NCI-H526 treated with DMSO at 0.1 percent for 48 hours (cell line): ENCODE data around the gene C1QTNF12.
A peak's percentile ranks its signal among the peaks of the same experiment; 100 is the strongest.

Experiments used
- DNase-seq: peaks from one replicate; lab custom pipeline; 2025; lab: John Stamatoyannopoulos, UW

C1QTNF12 gene

DNA sequence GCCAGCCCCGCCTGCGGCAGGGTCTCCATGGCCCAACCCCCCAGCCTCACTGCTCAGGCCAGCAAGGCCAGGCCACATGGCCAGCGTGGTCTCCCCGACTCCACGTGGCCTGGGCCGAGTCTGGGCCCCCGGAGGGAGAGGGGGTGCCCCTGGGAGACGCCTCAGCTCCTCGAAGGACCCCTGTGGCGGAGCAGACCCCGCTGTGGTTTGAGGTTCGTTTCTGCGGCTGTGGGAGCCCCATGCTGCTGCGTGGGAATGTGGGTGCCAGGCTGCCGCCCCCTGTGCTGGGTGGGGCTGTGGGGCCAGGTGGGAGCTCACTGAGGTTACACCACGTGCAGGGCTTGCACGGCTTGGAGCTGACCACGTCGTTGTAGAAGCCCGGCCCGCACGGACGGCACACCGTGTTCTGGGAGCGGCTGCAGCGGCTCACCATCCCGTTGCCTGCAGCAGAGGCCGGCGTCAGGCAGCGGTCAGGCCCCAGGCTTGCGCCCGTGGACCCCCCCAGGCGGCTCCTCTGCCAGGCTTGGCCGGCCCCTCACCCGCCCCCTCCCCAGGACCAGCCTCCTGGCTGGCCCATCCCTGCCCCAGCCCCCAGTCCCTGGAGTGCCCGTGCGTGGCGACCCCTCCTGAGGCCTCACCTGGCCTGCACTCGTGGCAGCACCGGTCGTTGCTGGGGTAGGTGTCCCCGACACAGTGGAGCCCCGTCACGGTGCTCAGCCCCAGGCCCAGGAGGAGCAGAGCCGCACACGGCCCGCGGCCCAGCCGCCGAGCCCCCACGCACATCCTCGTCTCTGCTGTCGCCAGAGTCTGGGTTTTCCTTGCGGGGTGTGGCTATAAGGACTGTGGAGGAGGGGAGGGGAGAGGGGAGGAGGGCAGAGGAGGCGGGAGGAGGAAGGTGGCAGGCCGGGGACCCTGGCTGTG is 32.9 kb downstream of the C1QTNF12 start, which contains the start of gene TNFRSF4:
TNFRSF4 (minus strand) TSS at position 809 of the 921 bp plus-strand sequence; CDS start at position 783, 26 bp downstream.
- DNase-seq, result no peak

DNA sequence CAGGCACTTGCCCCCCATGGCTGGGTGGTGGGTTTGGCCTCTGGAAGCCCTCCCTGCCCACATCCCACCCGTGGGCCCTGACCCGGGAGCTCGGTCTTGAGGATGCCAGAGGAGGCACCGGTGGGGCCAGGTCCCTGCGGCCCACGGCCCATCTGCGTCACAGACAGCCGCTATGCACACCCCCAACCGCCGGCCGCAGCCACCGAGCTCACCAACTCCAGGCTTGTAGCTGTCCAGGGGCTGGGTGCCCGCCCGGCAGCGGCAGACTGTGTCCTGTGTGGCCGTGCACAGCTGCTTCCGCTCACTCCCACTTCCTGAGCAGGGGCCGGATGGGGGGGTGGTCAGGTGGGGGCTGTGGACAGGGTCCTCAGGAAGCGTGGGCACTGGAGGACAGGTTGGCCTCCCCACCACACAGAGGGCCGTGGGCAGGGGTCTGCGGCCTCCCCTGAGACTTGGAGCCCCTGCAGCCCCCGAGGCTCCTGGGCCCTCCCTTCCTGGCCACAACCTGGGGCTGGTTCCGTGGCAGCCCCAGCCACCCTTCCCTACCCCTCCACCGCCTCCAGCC is 33.7 kb downstream of the C1QTNF12 start:
- no peak for DNase-seq

DNA sequence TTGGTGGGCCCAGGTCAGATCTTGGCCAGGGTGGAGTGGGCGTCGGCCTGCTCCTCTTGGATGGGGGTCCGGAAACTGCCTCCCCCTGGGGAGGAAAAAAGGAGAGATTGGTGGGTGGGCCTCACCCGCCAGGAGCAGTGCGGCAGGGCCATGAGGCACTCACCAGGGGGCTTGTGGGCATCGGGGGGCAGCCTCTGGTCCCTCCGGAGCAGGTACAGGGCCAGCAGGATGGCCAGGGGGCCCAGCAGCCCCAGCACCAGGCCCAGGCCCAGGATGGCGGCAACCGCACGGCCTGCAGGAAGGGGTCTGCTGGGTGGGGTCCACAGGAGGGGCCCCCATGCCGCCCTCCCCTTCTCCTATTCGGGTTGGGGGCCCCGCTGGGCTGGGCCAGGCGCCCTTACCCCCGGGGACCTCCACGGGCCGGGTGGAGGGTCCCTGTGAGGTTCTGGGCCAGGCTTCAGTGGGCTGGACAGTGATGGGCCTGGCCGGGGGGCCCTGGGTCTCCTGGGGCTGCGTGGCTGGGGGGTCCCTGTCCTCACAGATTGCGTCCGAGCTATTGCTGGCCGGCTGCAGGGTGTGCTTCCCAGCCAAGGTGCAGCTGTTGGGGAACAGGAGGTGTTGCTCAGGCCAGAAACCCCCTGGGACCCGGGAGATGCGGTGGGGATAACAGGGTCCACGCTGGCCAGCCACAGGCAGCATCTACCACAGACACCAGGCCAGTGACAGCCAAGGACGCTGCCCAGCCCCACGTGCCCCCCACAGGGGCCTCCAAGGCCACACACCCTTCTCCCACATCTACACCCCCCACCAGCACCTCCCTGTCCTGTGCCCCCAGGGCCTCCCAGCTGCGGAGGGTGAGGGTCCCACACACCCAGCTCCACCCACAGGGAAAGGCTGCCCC is 34.7 kb downstream of the C1QTNF12 start:
- DNase-seq, result no peak

DNA sequence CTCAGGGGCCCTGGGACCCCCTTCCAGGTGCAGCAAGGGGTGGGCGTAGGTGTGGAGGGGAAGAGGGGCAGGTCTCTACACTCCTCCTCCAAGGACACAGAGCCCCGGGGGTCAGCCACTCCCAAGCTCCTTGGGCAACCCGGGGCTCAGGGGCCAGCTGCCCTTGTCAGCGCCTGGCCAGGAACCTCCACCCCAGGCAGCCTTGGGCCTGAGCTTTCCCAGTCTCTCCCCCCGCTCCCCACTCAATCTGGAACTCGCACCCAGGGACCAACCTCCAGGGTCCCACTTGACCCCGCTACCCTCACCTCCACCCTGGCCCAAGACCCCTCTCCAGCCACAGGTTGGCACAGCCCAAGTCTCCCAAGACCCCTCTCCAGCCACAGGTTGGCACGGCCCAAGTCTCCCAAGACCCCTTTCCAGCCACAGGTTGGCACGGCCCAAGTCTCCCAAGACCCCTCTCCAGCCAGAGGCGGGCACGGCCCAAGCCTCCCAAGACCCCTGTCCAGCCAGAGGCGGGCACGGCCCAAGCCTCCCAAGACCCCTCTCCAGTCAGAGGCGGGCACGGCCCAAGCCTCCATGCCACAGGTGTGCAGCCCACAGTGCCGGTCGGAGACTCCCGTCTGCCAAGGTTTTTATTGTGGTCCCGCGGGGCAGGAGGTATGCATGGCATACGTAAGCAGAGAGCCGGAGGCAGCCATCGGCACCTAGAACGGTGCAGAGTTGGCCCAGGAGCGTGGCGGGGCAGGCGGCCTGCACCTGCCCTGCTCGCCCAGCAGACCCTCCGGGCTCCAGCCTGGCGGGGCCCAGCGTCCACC is 35.6 kb downstream of the C1QTNF12 start:
- no peak for DNase-seq

DNA sequence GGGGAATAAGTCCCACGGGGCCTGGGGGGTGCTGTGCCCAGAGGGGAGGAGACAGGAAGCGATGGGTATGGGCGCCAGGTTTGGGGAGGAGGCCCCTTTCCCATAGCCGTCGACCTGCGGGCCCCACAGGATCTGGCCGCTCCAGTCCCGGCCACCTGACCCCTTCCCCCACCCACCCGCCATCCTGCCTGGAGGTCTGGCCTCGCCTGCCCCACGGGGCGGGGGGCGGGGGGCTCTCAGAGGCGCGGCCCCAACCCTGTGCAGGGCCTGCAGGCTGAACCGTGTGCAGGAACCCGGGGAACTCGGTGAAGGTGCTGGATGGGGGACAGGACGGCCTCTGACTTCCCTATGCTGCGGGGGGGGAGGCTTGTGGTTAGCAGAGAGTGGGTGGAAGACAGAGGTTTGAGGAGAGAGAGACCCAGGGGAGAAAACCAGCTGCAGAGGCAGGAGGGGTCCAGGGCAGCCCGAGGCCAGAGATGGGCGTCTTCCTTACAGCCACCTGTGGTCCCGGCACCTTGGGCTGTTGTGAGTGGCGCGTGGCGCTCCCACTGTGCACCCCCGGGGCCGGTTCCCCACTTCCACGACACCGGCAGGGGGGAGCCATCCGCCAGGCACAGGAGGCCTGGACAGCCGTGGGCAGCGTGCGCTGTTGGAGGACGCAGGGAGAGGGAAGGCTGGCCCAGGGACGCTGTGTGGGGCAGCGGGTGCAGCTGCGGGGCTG is 37.6 kb downstream of the C1QTNF12 start:
- DNase-seq, result no peak

DNA sequence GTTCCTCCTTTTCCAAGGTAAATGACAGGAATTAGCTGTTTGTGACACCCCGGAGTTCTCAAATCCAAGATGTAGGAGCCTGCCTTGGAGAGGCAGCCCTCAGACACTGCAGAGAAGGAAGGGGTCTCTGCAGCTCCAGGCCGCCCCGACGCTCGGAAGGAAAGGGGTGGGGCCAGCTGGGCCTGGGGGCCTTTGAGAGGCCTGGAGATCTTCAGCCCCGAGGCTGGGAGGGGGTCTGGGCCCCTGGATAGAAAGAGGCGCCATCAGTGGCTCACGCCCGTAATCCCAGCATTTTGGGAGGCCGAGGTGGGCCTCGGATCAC is 39.0 kb downstream of the C1QTNF12 start:
- DNase-seq, result no peak

DNA sequence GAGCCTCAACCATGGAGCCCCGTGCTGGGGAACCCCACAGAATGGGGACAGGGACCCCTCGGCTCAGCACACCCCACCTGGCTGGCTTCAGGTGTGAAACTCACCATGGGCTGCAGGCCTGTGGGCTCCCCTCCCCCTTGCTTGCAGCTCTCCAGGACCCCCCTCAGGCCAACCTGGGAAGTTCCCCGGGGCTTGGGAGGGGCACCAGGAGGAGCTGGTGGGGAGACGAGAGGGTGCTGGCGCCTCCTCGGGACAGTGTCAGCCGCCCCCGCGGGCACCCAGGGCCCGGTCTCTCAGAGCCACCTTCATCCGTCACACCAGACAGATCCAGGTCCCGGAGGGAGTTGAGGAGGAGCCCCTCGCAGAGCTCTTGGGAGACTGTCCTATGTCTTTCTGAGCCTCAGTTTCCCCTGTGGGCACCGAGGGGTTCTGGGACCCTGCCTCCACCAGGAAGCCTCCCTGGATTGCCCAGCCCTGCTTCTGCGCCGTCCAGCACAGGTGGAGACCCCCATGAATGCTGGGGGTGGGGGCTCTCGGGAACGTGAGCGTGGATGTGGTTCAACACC is 39.5 kb downstream of the C1QTNF12 start:
- no peak for DNase-seq

DNA sequence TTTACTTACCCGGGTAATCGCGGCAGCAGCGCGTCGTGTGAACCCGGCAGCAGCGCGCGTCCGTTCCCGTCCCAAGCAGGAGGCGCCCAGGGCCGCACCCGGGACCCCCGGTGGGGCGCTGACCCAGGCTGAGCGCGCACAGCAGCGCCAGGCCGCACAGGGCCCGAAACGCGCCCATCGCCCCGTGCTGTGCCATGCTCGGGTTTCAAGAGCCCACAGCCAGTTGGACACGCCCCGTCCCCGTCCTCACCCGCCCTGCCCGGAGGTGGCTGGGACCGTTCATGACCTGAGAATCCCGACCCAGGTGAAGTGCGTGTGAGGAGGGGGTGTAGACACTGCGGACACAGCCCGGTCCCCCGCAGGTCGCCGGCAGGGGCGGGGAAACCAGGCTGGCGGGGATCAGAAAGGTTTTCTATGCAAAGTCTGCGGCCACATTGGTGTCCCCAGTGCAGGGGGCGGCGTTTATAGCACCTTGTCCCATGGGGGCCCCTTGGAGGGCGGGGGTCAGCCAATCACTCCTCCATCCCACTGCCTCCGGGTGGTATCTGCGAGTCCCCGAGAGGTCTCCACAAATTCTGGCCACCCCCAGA is 40.1 kb downstream of the C1QTNF12 start, which contains the start of gene TNFRSF18:
TNFRSF18 (minus strand) TSS at position 217 of the 590 bp plus-strand sequence; CDS start at position 196, 21 bp downstream.
- DNase-seq, result peak; percentile 18

DNA sequence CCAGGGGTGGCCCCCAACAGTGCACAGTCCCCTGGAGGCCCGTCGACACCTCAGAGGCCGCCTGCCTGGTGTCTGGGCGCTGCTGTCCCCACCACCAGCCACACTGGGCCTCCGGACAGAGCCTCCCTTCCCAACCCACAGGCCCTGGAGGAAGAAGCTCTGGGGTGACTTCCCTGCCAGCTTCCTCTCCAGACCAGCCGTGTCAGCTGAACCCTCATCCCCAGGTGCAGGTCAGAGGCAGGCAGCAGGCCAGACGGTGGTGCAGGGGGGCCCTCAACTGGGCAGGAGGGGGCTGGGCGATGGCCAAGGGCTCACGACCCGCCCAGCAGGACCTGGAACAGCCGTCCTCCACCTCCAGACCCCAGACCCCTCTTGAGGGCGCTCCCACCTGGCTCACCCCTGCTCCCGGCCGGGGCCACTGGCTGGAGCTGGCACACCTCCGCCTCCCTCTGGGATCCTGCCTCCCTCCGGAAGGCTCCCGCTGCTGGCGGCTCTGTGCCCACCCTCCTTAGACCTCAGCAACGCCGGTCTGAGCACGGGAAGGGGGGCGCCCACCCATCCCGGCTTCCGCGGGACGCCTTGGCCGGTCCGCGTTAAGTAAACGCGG is 40.6 kb downstream of the C1QTNF12 start:
- DNase-seq, result no peak

DNA sequence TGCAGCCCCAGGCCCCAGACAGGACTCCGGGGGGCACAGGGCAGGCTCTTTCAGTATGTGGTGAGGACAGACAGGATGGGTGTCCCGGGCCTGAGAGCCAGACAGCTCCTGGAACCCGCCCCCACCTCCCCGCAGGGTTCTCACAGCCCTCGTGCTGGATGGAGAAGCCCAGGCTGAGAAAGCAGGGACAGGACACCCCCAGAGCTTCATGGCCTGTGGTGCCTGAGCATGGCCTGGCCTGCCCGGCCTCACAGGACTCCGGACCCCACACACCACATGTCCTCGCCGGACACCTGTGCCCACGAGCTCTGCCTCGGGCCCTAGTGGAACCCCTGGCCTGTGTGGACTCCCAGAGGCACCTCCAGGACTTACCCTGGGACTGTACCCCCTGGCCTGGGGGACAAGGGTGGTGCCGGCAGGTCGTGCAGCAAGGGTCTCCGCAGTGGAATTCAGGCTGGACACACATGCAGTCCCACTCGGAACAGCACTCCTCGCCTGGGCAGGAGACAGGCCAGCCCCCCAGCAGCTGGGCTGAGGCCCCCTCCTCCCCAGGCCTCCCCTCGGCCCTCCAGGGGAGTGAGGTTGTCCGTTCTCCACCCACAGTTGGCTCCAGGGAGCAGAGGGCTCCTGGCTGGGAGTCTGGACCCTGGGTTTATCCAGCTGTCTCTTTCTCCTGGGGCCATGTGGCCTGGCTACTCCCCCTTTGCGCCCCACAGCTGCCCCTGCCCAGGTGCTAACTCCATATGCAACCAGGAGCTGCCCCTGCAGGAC is 41.3 kb downstream of the C1QTNF12 start:
- no peak for DNase-seq

DNA sequence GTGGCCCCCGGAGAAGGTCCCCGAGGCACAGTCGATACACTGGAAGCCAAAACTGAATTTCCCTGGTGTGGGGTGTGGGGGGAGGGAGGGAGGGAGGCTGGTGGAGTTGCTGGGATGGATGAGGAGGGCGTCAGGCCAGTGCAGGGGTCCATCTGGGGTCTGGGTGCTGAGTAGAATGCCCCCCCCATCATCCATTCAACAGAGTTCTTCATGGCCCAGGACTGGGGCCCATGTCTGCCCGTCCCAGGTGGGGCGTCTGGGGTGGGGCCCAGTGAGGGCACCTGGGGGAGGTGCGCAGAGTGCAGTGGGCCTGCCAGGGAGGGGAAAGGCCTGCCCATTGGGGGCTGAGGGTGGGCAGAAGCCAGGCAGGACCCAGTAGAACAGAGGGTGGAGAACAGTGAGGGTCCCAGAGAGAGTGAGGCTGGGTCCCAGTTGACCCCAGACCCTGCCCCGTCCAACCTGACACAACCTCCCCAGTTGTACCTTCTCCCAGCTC is 42.0 kb downstream of the C1QTNF12 start:
- DNase-seq, result no peak

DNA sequence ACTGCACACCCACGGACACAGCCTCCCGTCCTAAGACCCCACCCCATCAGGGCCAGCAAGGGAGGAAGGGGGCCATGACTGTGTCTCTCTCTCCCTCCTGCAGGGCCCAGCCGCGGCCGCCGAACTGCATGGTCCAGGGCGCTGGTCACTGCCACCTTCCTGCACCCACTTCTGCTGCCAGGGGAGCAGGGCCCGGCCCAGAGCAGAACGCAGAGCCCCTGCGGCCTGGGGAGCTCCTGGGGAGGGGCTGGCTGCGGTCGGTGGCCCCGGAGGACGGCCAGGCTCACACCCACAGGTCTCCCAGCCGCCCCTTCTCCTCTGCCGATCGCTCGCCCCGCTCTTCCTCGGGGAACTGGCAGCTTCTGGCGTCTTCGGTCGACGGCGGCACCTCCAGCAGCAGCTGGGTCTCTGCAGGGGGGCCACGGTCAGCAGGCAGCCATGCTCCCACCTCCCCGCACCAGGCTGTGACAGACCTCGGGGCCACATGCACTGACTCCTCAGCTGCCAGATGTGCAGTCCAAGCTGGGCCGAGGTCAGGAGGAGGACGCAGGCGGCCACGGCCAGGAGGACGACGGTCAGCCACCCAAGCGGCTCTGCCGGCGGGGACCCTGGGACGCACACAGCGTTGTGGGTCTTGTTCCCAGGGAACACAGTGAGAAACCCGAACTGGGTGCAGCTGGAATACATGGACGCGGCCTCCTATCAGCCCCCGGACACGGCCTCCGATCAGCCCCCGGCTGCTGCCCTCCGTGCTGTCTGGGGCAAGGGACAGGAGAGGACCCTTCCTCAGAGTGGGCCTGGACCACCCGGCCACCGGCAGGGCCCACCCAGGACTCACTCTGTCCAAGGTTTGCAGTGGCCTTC is 42.7 kb downstream of the C1QTNF12 start:
- DNase-seq, result no peak

DNA sequence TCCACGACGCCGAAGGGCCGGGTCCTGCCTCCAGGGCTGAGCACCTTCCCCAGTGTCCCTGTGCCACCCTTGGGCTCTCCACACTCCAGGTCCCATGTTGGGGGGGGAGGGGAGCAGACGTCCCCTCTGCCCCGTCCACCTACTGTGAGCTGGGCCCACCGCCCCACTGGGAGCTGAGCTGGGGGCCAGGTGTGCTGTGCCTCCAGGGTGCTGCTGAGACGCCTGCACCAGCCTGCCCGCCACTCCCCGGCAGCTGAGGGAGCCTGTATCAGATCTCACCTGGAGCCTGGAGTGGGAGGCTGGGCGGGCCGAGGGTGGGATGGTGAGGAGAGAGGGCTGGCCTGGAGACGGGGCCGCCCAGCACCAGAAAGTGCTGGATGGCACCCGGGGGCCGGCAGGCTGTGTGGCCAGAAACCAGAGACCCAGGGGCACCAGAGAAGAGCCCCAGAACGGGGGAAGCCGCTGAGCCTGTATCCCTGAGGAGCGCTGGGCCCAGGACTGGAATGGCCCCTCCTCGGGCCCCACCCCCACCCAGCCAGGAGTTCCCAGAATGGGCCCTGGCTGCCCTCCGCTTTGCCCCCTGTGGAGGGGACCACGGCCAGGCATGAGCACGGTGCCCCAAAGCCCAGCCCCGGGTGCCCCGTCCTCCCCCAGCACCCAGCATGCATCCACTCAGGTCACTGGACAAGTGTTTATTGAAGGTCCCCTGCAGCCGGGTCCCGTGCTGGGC is 43.5 kb downstream of the C1QTNF12 start:
- DNase-seq, result no peak

DNA sequence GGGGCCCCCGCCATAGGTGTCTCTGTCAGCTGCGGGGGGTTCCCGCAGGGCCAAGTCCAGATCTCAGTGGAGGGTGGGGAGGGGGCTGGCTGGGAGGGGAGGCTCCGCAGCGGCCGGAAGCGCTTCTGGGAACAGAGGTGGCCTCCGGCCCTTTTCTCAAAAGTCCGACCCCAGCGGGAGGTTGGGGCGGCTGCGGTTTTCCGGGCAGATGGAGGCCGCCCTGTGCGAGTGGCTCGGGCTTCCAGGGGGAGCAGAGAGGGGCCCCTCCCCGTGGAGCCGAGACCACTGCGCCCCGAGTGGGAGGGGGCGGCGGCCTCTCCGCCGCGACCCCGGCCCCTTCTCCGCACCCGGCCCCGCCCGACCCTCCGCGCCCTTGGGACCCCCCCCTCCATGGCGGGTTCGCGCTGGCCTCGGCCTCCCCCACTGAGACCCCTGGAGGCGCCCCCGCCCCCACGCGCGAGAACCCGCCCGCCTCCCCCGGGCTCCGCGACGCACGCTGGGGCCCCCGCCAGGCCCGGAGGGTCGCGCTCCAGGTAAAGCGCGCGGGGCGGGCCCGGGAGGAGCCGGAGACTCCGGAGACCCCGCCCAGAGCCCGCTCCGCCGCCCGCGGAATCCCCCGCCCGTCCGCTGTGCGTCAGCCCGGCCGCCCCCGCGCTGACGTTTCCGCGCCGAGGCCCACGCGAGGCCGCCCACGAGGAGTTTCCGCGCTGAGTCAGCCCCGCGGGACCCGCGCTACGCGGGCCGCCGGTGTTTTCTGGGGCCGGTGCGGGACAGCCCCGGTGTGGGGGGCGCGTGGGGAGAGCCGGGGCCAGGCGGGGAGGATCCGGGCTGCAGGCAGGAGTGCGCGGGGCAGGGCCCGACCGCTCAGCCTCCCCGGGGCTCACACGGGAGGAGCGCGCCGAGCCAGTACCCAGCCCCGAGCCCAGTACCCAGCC is 45.4 kb downstream of the C1QTNF12 start:
- no peak for DNase-seq

DNA sequence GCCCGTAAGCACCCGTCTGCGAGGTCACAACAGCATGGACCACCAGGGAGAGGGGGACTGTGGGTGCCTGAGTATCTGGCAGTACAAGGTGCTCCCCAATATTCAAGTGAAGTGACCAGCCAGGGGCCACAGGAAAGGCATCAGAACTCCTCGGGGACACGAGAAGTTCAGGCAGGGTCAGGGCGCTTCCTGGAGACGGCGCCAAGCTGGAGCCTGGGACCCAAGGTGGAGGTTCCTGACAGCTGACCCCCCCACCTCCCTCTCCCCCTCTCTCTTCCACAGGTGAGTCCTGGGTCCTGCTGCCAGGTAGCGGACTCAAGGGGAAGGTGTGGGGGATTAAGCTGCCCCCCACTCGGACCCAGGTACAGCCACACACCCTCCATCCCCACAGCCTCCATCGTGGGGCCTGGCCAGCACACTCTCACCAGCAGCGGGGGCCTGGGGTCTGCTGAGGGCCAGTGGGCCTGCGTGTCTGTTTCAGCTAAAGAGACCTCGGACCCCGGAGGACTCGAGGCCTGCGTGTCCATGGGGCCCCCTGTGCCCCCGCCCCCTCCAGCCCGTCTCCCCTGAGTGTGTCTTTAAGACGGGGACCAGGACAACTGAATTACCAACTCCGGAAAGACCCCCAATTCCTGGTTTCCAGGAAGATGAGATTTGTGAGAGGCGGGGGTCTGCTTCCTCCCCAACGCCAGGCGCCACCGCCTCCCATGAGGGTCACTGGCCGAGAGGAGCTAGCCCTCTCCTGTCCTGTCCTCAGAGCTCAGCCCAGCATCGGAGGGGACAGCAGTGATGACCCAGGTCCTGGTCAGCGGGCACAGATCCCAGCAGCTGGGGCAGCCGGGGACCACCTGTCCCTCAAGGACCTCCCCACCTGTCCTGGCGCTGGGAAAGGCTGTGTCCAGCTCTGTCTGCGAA is 46.3 kb downstream of the C1QTNF12 start:
- DNase-seq, result no peak
